ENCODE results near the gene HOXB7. TPM values are rescaled to one million over a fixed set of nuclear protein-coding genes. Genes with fewer than 3 reads are reported as not detected.

The HOXB7 gene
- total and polyA plus RNA-seq, 4 donors = 0.08 to 0.31 (median 0.27) TPM

- no peak for TF ChIP-seq RAD21 (IDR thresholded peaks at IDR 0.05)
- TF ChIP-seq REST (IDR thresholded peaks at IDR 0.05) = no peak
- no peak for TF ChIP-seq EGR1 (IDR thresholded peaks at IDR 0.05; ENCODE audit: low read depth in 2 of 2)
- TF ChIP-seq JUND (IDR thresholded peaks at IDR 0.05) = no peak
- TF ChIP-seq FOXA2 (IDR thresholded peaks at IDR 0.05) = no peak
- TF ChIP-seq TAF1 (conservative IDR thresholded peaks at IDR 0.05) = no peak
- no peak for TF ChIP-seq ATF3 (IDR thresholded peaks at IDR 0.05)
- TF ChIP-seq NR2F2 (IDR thresholded peaks at IDR 0.05) = no peak
- no peak for TF ChIP-seq YY1 (IDR thresholded peaks at IDR 0.05)
- TF ChIP-seq GABPA (IDR thresholded peaks at IDR 0.05 in 1 of 2, conservative IDR thresholded peaks at IDR 0.05 in 1 of 2) = no peak
- no peak for TF ChIP-seq ZBTB33 (IDR thresholded peaks at IDR 0.05)
- no peak for TF ChIP-seq HNF4G (IDR thresholded peaks at IDR 0.05)
Observed at GRCh38 chr17:48615047-48615962, 4.5 kb upstream of the HOXB7 start, which contains the start of gene HOXB8. Gene HOXB8 (minus strand): TSS chr17:48615292. CDS start chr17:48614704, 588 bp downstream.

GRCh38 chr17:48613862-48614694 is 3.3 kb upstream of the HOXB7 start:
- H3K27me3 ChIP-seq (ENCODE audit: control insufficient read depth in 4 of 4, insufficient read depth in 4 of 4, low read length in 3 of 4) = peaks cover 11 to 34% (median 27%) of the 10 kb centered on the region in 4 donors
- H3K9me3 ChIP-seq (ENCODE audit: control insufficient read depth in 4 of 4, low read length in 3 of 4) = no peaks in the 10 kb centered on the region
- peaks cover 0 to 27% (median 9%) of the 10 kb centered on the region in 4 donors for H3K4me1 ChIP-seq (ENCODE audit: control insufficient read depth in 4 of 4, insufficient read depth in 4 of 4, low read length in 3 of 4)
- DNase-seq (ENCODE audit: low spot score) = no peak
- no peak overlapping the region for H3K27ac ChIP-seq (ENCODE audit: low read depth in 1 of 2, low read length in 2 of 2)
- H3K4me3 ChIP-seq (ENCODE audit: low read depth in 1 of 3, low read length in 3 of 3) = peak overlapping the region in 1 of 3 donors; percentile 13
- H3K9ac ChIP-seq (ENCODE audit: low read depth in 1 of 2, low read length in 2 of 2) = no peak overlapping the region
- no peaks in the 10 kb centered on the region for H3K36me3 ChIP-seq (ENCODE audit: control insufficient read depth in 4 of 4, insufficient read depth in 3 of 4, low read depth in 1 of 4, low read length in 3 of 4)
- 6% methylated on average over 55 of the region's 55 CpGs for WGBS
- TF ChIP-seq MAX (IDR thresholded peaks at IDR 0.05) (no peak), TAF1 (conservative IDR thresholded peaks at IDR 0.05) (no peak), RXRA (IDR thresholded peaks at IDR 0.05) (no peak), JUND (IDR thresholded peaks at IDR 0.05) (no peak), YY1 (IDR thresholded peaks at IDR 0.05) (no peak), GABPA (IDR thresholded peaks at IDR 0.05 in 1 of 2, conservative IDR thresholded peaks at IDR 0.05 in 1 of 2) (no peak), SP1 (IDR thresholded peaks at IDR 0.05) (no peak), RAD21 (IDR thresholded peaks at IDR 0.05) (no peak), FOXA2 (IDR thresholded peaks at IDR 0.05) (no peak), NR2F2 (IDR thresholded peaks at IDR 0.05) (no peak), EGR1 (IDR thresholded peaks at IDR 0.05; ENCODE audit: low read depth in 2 of 2) (no peak), REST (IDR thresholded peaks at IDR 0.05) (no peak), CTCF (IDR thresholded peaks at IDR 0.05; ENCODE audit: low read depth, low read length, missing input control) (no peak), HNF4G (IDR thresholded peaks at IDR 0.05) (no peak)

More at GRCh38 chr17:48615047-48615962, 4.5 kb upstream of the HOXB7 start, which contains the start of gene HOXB8:
- no peak for DNase-seq (ENCODE audit: low spot score)
- peaks cover 0 to 24% (median 7%) of the 10 kb centered on the region in 4 donors for H3K4me1 ChIP-seq (ENCODE audit: control insufficient read depth in 4 of 4, insufficient read depth in 4 of 4, low read length in 3 of 4)
- no peak within 1 kb of the TSS for H3K27ac ChIP-seq (ENCODE audit: low read depth in 1 of 2, low read length in 2 of 2)
- H3K36me3 ChIP-seq (ENCODE audit: control insufficient read depth in 4 of 4, insufficient read depth in 3 of 4, low read depth in 1 of 4, low read length in 3 of 4) = no peaks in the 10 kb centered on the region
- no peak within 1 kb of the TSS for H3K9ac ChIP-seq (ENCODE audit: low read depth in 1 of 2, low read length in 2 of 2)
- no peaks in the 10 kb centered on the region for H3K9me3 ChIP-seq (ENCODE audit: control insufficient read depth in 4 of 4, low read length in 3 of 4)
- peaks cover 11 to 34% (median 26%) of the 10 kb centered on the region in 4 donors for H3K27me3 ChIP-seq (ENCODE audit: control insufficient read depth in 4 of 4, insufficient read depth in 4 of 4, low read length in 3 of 4)
- 10% methylated on average over 41 of the region's 41 CpGs for WGBS
- peak within 1 kb of the TSS in 1 of 3 donors; percentile 13 for H3K4me3 ChIP-seq (ENCODE audit: low read depth in 1 of 3, low read length in 3 of 3)

Measured in liver (tissue), 9 donors.